ENCODE results near the gene SPIRE2.
A peak's percentile ranks its signal among the peaks of the same experiment; 100 is the strongest.

The SPIRE2 gene

DNA sequence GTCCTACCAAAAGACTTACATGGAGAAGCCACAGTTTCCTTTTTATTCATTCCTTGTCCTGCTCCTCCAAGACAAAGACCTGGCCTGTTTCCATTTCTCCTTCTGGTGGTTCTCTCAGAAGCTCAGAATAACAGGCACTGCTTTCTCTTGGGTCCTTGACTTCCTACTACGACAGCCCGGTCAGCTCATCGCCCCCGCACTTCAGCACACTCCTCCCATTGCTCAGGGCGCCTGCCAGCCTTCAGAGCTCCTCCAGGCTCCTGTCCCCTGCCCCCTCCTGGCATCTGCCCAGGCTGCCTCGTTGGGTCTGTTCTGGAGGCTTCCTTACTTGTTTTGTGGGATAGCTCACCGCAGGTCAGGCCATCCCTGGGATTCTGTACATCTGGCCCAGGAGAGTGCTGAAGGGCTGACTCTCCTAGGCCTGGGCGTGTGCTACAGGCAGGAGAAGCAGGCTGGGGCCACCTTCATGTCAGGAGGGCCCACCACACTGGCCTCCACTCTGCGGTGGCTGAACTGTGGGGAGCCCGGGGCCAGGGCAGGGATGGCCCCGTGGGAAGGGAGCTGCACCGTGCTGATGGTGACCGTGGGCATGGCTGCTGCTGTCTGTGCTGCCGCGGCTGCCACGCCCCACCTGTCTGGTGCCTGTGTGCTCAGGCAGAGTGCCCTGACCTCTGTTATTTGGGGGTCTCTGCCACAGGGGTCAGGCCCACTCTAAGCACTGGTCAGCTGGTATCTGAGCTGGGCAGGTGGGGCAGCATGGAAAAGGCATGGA, 62.8 kb downstream of the SPIRE2 start:
- Histone ChIP-seq H3K4me3 (ENCODE audit: low read depth, low read length) (no peak overlapping the region), H3K27me3 (ENCODE audit: control insufficient read depth, insufficient read depth, low read length) (no peaks in the 10 kb centered on the region), H3K27ac (ENCODE audit: low read depth, low read length) (no peak overlapping the region), H3K9me3 (ENCODE audit: control insufficient read depth, insufficient read depth, low read depth, low read length) (no peaks in the 10 kb centered on the region), H3K36me3 (ENCODE audit: control insufficient read depth, insufficient read depth, low read length) (peaks cover 78% of the 10 kb centered on the region), H3K9ac (ENCODE audit: low read length) (no peak overlapping the region), H3K4me1 (ENCODE audit: control insufficient read depth, insufficient read depth, low read length) (no peaks in the 10 kb centered on the region)

DNA sequence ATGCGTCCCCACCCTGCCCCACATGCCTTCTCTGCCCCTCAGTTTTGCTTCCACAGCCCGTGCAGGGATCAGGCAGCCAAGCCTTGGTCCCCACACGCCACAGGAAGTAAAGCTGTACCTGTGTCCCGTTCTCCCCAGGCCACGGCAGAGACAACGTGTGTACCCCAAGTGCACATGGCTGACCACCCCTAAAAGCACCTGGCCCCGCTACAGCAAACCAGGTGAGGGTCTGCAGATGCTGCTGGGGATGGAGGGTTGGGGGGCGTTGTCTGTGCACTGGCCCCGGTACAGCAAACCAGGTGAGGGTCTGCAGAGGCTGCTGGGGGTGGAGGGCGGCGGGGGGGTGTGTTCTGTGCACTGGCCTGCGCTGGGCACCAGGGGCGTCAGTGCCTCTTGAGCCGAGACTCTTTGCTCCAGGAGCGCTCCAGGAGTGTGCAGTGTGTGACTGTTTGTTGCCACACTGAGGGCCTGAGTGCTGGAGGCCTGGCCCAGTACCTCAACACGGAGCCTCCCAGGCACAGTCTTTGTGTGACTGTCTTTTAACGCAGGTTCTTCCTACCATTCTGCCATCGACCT, 63.9 kb downstream of the SPIRE2 start:
- Histone ChIP-seq H3K4me1 (ENCODE audit: control insufficient read depth, insufficient read depth, low read length) (no peaks in the 10 kb centered on the region), H3K9ac (ENCODE audit: low read length) (no peak overlapping the region), H3K4me3 (ENCODE audit: low read depth, low read length) (no peak overlapping the region), H3K27me3 (ENCODE audit: control insufficient read depth, insufficient read depth, low read length) (no peaks in the 10 kb centered on the region), H3K27ac (ENCODE audit: low read depth, low read length) (no peak overlapping the region), H3K9me3 (ENCODE audit: control insufficient read depth, insufficient read depth, low read depth, low read length) (no peaks in the 10 kb centered on the region), H3K36me3 (ENCODE audit: control insufficient read depth, insufficient read depth, low read length) (peaks cover 79% of the 10 kb centered on the region)

DNA sequence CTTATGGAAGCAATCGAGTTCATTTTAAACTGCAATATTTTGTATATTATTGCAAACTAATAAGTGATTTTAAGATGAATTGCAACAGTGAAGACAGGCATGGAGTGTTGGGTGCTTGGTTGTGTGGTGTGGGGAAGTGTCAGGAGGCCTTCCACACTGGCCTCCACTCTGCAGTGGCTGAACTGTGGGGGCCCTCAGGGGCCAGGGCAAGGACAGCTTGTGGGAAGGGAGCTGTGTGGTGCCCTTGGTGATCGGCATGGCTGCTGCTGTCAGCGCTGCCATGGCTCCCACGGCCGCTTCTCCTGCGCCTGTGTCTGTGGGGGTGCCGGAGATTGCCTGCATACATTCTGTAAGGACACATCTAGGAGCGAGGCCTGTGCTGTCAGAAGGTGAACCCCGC, 64.4 kb downstream of the SPIRE2 start:
- Histone ChIP-seq H3K27ac (ENCODE audit: low read depth, low read length) (no peak overlapping the region), H3K9ac (ENCODE audit: low read length) (no peak overlapping the region), H3K4me1 (ENCODE audit: control insufficient read depth, insufficient read depth, low read length) (no peaks in the 10 kb centered on the region), H3K27me3 (ENCODE audit: control insufficient read depth, insufficient read depth, low read length) (no peaks in the 10 kb centered on the region), H3K4me3 (ENCODE audit: low read depth, low read length) (no peak overlapping the region), H3K9me3 (ENCODE audit: control insufficient read depth, insufficient read depth, low read depth, low read length) (no peaks in the 10 kb centered on the region), H3K36me3 (ENCODE audit: control insufficient read depth, insufficient read depth, low read length) (peaks cover 79% of the 10 kb centered on the region)

DNA sequence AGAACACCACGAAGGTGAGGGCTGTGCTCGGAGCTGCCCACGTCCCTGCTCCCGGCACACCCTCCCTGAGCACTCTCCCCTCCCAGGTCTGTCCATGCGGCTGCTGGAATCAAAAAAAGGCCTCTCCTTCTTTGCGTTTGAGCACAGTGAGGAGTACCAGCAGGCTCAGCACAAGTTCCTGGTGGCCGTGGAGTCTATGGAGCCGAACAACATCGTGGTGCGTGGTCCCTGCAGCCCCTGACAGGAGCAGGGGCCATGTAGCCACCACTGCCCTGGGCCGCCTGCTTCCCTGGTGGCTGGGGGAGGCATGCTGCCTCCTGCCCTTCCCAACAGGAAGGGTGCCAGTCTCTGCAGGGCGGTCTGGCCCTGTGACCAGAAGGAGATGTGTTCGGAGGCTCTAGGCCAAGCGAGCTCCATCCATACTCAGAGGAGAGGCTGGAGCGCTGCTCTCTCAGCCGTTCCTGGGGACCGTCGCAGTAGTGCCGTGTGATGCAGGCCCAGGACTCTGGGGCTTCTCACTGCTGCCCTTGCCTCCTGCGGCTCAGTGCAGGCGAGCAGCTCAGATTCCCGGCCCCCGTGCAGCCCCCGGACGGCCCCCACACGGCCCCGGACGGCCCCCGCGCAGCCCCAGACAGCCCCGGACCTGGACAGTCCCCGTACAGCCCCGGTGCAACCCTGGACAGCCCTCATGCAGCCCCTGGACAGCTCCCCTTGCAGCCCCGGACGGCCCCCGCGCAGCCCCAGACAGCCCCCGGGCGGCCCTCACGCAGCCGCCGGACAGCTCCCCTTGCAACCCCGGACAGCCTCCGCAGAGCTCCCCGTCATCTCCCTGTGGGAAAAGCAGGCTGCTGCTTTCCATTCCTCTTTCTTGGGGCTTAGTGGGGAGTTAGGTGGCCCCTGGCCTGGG, 65.6 kb downstream of the SPIRE2 start:
- Histone ChIP-seq H3K27ac (ENCODE audit: low read depth, low read length) (0 out of 2 replicates have a peak overlapping the region, but pooled peaks have one; percentile 9), H3K4me1 (ENCODE audit: control insufficient read depth, insufficient read depth, low read length) (no peaks in the 10 kb centered on the region), H3K9ac (ENCODE audit: low read length) (no peak overlapping the region), H3K27me3 (ENCODE audit: control insufficient read depth, insufficient read depth, low read length) (no peaks in the 10 kb centered on the region), H3K9me3 (ENCODE audit: control insufficient read depth, insufficient read depth, low read depth, low read length) (no peaks in the 10 kb centered on the region), H3K36me3 (ENCODE audit: control insufficient read depth, insufficient read depth, low read length) (peaks cover 82% of the 10 kb centered on the region), H3K4me3 (ENCODE audit: low read depth, low read length) (no peak overlapping the region)

DNA sequence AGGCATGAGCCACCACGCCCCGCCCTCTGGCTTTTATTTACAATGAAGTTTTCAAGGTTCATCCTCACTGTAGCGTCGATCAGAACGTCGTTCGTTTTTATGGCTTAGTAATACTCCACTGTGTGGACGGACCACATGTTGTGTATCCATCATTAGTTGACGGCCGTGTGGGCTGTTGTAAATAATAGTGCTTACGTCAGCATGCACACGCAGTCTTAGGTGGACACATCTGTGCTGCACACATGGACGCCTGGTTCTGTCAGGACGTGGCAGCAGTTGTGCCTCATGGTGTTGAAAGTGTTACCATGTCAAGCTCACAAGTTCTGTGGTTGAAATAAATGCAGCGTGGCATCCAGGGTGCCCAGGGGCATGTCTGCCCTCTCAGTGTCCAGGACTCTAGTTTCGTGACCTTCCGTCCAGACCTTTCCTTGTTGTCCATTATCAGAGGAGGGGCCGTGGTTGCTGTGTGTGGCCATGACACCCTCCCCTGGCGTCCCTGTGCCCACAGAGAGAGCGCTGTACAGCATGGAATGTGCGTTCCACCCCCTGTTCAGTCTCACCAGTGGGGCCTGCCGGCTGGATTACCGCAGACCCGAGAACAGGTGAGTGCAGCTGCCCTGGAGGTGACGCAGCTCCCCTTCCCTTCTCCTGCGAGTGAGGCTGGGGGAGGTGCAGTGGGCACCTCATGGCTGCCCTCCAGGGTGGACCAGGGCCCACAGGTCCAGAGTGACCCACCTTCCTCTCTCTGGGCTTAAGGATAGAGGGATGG, 67.4 kb downstream of the SPIRE2 start:
- H3K27ac ChIP-seq (ENCODE audit: low read depth, low read length) = no peak overlapping the region
- H3K4me1 ChIP-seq (ENCODE audit: control insufficient read depth, insufficient read depth, low read length) = no peaks in the 10 kb centered on the region
- H3K36me3 ChIP-seq (ENCODE audit: control insufficient read depth, insufficient read depth, low read length) = peaks cover 85% of the 10 kb centered on the region
- H3K4me3 ChIP-seq (ENCODE audit: low read depth, low read length) = no peak overlapping the region
- no peaks in the 10 kb centered on the region for H3K27me3 ChIP-seq (ENCODE audit: control insufficient read depth, insufficient read depth, low read length)
- H3K9ac ChIP-seq (ENCODE audit: low read length) = no peak overlapping the region
- no peaks in the 10 kb centered on the region for H3K9me3 ChIP-seq (ENCODE audit: control insufficient read depth, insufficient read depth, low read depth, low read length)

DNA sequence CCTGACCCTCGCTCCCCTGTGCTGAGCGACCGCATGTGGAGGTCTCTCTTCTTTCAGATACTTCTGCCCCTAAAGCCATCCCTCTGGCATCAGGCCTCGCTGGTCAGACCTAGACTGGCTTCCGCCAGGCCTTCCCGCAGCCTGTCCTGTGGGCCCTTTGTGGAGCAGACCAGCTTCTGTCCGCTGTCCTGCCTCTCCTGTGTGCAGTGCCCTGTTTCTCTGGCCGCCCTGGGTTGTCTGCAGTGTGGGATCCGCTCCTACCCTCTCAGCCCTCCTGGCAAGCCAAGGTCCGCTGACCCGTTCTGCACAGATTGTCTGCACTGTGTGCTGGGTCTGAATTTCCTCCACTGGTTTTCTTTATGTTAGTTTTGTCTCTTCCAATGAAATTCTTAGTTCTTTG, 68.9 kb downstream of the SPIRE2 start:
- peaks cover 76% of the 10 kb centered on the region for H3K36me3 ChIP-seq (ENCODE audit: control insufficient read depth, insufficient read depth, low read length)
- no peaks in the 10 kb centered on the region for H3K27me3 ChIP-seq (ENCODE audit: control insufficient read depth, insufficient read depth, low read length)
- no peaks in the 10 kb centered on the region for H3K9me3 ChIP-seq (ENCODE audit: control insufficient read depth, insufficient read depth, low read depth, low read length)
- no peaks in the 10 kb centered on the region for H3K4me1 ChIP-seq (ENCODE audit: control insufficient read depth, insufficient read depth, low read length)
- no peak overlapping the region for H3K9ac ChIP-seq (ENCODE audit: low read length)
- H3K4me3 ChIP-seq (ENCODE audit: low read depth, low read length) = no peak overlapping the region
- H3K27ac ChIP-seq (ENCODE audit: low read depth, low read length) = no peak overlapping the region

DNA sequence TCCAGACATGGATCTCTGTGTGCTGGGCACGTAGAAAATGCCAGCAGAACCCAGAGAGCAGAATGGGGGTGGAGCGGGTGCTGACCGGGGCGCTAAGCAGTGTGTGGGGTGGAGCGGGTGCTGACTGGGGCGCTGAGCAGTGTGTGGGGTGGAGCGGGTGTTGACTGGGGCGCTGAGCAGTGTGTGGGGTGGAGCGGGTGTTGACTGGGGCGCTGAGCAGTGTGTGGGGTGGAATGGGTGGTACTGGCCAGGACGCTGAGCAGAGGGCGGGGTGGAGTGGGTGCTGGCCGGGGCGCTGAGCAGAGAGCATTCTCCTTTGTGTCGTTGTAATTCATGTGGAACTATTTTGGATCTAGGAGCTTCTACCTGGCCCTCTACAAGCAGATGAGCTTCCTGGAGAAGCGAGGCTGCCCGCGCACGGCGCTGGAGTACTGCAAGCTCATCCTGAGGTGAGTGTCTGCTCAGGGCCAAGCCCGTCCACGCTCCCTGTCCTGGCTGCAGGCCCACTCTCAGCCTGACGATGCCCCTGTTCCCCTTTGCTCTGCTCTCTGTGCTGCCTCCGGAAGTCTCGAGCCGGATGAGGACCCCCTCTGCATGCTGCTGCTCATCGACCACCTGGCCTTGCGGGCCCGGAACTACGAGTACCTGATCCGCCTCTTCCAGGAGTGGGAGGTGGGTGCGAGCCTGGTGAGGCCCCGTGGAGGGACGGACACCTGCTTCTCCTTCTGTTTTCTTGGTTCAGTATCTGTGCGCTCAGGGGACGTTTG, 70.1 kb downstream of the SPIRE2 start:
- Histone ChIP-seq H3K4me1 (ENCODE audit: control insufficient read depth, insufficient read depth, low read length) (no peaks in the 10 kb centered on the region), H3K27ac (ENCODE audit: low read depth, low read length) (no peak overlapping the region), H3K36me3 (ENCODE audit: control insufficient read depth, insufficient read depth, low read length) (peaks cover 71% of the 10 kb centered on the region), H3K4me3 (ENCODE audit: low read depth, low read length) (no peak overlapping the region), H3K9me3 (ENCODE audit: control insufficient read depth, insufficient read depth, low read depth, low read length) (no peaks in the 10 kb centered on the region), H3K27me3 (ENCODE audit: control insufficient read depth, insufficient read depth, low read length) (no peaks in the 10 kb centered on the region), H3K9ac (ENCODE audit: low read length) (no peak overlapping the region)

DNA sequence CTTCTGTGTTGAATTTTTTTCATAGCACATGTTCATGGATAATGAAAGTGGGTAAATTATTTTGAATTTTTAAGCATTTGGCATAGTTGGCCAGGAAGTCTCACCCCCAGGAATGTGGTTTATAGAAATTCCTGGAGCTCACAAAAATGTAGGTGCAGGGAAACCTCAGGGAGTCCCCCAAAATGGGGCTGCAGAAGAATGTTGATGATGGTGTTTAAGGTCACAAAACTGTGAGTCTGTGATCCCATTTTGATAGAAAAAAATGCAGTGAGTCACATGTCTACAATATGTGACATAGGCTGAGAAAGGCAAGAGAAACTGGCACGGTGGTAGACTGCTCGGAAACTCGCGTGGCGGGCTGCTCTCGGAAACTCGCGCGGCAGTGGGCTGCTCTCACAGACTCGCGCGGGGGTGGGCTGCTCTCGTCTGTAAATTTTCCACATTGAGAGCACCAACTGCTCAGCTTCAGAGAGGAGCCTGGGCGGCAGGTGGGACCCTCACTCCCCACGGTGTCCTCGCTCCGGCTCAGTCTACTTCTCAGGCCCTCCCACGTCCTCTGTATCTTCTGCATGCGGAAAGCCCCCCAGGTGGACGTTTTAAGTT, 71.7 kb downstream of the SPIRE2 start:
- no peaks in the 10 kb centered on the region for H3K4me1 ChIP-seq (ENCODE audit: control insufficient read depth, insufficient read depth, low read length)
- no peak overlapping the region for H3K4me3 ChIP-seq (ENCODE audit: low read depth, low read length)
- H3K36me3 ChIP-seq (ENCODE audit: control insufficient read depth, insufficient read depth, low read length) = peaks cover 77% of the 10 kb centered on the region
- no peak overlapping the region for H3K9ac ChIP-seq (ENCODE audit: low read length)
- no peaks in the 10 kb centered on the region for H3K27me3 ChIP-seq (ENCODE audit: control insufficient read depth, insufficient read depth, low read length)
- no peaks in the 10 kb centered on the region for H3K9me3 ChIP-seq (ENCODE audit: control insufficient read depth, insufficient read depth, low read depth, low read length)
- H3K27ac ChIP-seq (ENCODE audit: low read depth, low read length) = no peak overlapping the region

DNA sequence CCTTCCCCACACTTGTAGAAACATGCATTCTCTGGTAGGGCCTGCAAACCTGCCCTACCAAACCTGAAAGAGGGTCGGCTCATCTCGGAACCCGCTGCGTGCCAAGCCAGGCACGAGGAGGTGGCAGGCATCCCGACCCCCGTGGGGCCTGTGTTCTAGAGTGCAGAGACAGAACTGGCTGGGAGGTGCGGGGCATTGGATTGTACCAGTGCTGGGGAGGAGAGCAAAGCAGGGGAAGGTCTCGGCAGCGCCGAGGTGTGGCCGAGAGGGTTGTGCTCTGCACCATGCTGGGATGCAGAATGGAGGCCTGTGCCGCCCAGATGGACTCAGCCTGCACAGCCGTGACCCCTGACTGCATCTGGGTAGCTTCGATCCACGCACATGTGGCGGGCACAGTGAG, 72.6 kb downstream of the SPIRE2 start:
- H3K4me3 ChIP-seq (ENCODE audit: low read depth, low read length) = no peak overlapping the region
- no peaks in the 10 kb centered on the region for H3K9me3 ChIP-seq (ENCODE audit: control insufficient read depth, insufficient read depth, low read depth, low read length)
- H3K36me3 ChIP-seq (ENCODE audit: control insufficient read depth, insufficient read depth, low read length) = peaks cover 77% of the 10 kb centered on the region
- H3K27me3 ChIP-seq (ENCODE audit: control insufficient read depth, insufficient read depth, low read length) = no peaks in the 10 kb centered on the region
- no peak overlapping the region; the same call in 1 of the 2 replicates for H3K27ac ChIP-seq (ENCODE audit: low read depth, low read length)
- no peak overlapping the region for H3K9ac ChIP-seq (ENCODE audit: low read length)
- no peaks in the 10 kb centered on the region for H3K4me1 ChIP-seq (ENCODE audit: control insufficient read depth, insufficient read depth, low read length)

DNA sequence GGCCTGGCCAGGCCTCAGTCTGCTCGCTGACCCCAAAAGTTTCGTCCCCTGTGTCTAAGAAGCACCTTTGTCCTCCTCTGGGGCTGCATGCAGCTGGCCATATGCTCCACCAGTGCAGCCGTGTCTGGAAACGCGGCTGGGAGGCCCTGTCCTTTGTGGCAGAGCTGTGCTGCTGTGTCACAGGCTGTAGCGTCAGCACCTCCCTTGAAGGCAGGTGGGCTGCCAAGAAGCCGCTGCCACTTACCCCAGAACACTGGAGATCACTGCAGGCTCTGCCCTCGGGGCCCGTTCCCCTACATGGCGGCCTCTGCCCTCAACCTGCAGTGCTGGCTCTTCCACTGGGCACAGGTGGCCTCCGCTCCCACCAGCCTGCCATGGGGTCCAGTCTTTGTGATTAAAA, 74.7 kb downstream of the SPIRE2 start:
- no peaks in the 10 kb centered on the region for H3K4me1 ChIP-seq (ENCODE audit: control insufficient read depth, insufficient read depth, low read length)
- no peak overlapping the region for H3K27ac ChIP-seq (ENCODE audit: low read depth, low read length)
- H3K27me3 ChIP-seq (ENCODE audit: control insufficient read depth, insufficient read depth, low read length) = no peaks in the 10 kb centered on the region
- H3K9me3 ChIP-seq (ENCODE audit: control insufficient read depth, insufficient read depth, low read depth, low read length) = peaks cover 10% of the 10 kb centered on the region
- H3K9ac ChIP-seq (ENCODE audit: low read length) = no peak overlapping the region
- peaks cover 77% of the 10 kb centered on the region for H3K36me3 ChIP-seq (ENCODE audit: control insufficient read depth, insufficient read depth, low read length)
- H3K4me3 ChIP-seq (ENCODE audit: low read depth, low read length) = no peak overlapping the region
